Fibroblast of lung (primary cell): ENCODE results near the gene TMPRSS11A.

Source experiments
- CTCF ChIP-seq, 2 donors: IDR thresholded peaks in 1 of 2; conservative IDR thresholded peaks in 1 of 2; 1 replicate in 1 of 2; 2 replicates in 1 of 2; pipeline ENCODE4 v1.5.1; 2011 to 2012; ENCODE audit warnings: low read length in 2 of 2, control low read depth in 1 of 2, inconsistent platforms in 1 of 2, low read depth in 1 of 2, mild to moderate bottlenecking in 1 of 2
- EZH2 ChIP-seq: IDR thresholded peaks from 2 replicates; pipeline ENCODE4 v1.5.1; 2012; ENCODE audit warnings: low read length, control low read depth, mild to moderate bottlenecking; ENCODE audit errors: missing control alignments

GRCh38 chr4:67922697-67923096 is 40.6 kb downstream of the TMPRSS11A start:
- TF ChIP-seq CTCF (conservative IDR thresholded peaks at IDR 0.05 in 1 of 2, IDR thresholded peaks at IDR 0.05 in 1 of 2; ENCODE audit: low read depth in 1 of 2, low read length in 2 of 2), result no peak
- no peak for TF ChIP-seq EZH2
